Smooth muscle cell (in vitro differentiated cells): ENCODE data around the gene TMEM272. TPM values are rescaled to one million over a fixed set of nuclear protein-coding genes. Genes with fewer than 3 reads are reported as not detected.
"Not testable (repeated sequence)": the region's sequence is repeated elsewhere in the genome, so short reads cannot be mapped to it uniquely, and the experiment has no call there.

ENCODE experiments used
- DNase-seq: peaks from one replicate; lab custom pipeline; 2025; ENCODE audit not compliant: unreplicated experiment; lab: John Stamatoyannopoulos, UW
- H2AFZ ChIP-seq: fragments of 200-600 bp; sonication (generic); 2 replicates; pipeline ENCODE4 v1.6.0; 2016; ENCODE audit warnings: antibody characterized with exemption, low read depth, mild to moderate bottlenecking
- H3F3A ChIP-seq: fragments of 200-600 bp; sonication (generic); 2 replicates; pipeline ENCODE4 v1.6.0; 2017; ENCODE audit warnings: antibody characterized with exemption, low read depth
- H3K27ac ChIP-seq: fragments of 200-600 bp; sonication (generic); 2 replicates; pipeline ENCODE4 v1.5.1; 2016; ENCODE audit warnings: low read depth, mild to moderate bottlenecking
- H3K27me3 ChIP-seq: fragments of 200-600 bp; sonication (generic); 2 replicates; pipeline ENCODE4 v1.6.1; 2016; ENCODE audit warnings: low read depth, mild to moderate bottlenecking
- H3K36me3 ChIP-seq: fragments of 200-600 bp; sonication (generic); 2 replicates; pipeline ENCODE4 v1.5.1; 2016; ENCODE audit warnings: low read depth
- H3K4me1 ChIP-seq: fragments of 200-600 bp; sonication (generic); 2 replicates; pipeline ENCODE4 v1.5.1; 2016; ENCODE audit warnings: low read depth
- H3K4me2 ChIP-seq: fragments of 200-600 bp; sonication (generic); 2 replicates; pipeline ENCODE4 v1.6.0; 2016; ENCODE audit warnings: mild to moderate bottlenecking
- H3K4me3 ChIP-seq: fragments of 200-600 bp; sonication (generic); 2 replicates; pipeline ENCODE4 v1.5.1; 2016; ENCODE audit warnings: mild to moderate bottlenecking
- H3K79me2 ChIP-seq: fragments of 200-600 bp; sonication (generic); 2 replicates; pipeline ENCODE4 v1.6.0; 2016; ENCODE audit warnings: low read depth, mild to moderate bottlenecking
- H3K9ac ChIP-seq: fragments of 200-600 bp; sonication (generic); 2 replicates; pipeline ENCODE4 v1.6.0; 2016; ENCODE audit warnings: low read depth
- H3K9me3 ChIP-seq: fragments of 200-600 bp; sonication (generic); replicated peaks from 2 replicates; pipeline ENCODE4 v1.5.1; 2016; ENCODE audit warnings: low read depth
- H4K20me1 ChIP-seq: fragments of 200-600 bp; sonication (generic); 2 replicates; pipeline ENCODE4 v1.6.0; 2016; ENCODE audit warnings: low read depth
- CTCF ChIP-seq: fragments of 200-600 bp; sonication (generic); IDR thresholded peaks from 2 replicates; pipeline ENCODE4 v1.5.1; 2017; ENCODE audit warnings: borderline replicate concordance, mild to moderate bottlenecking, antibody characterized with exemption; ENCODE audit not compliant: insufficient read depth, poor library complexity, severe bottlenecking
- WGBS: methylation state at CpG from one replicate; pipeline ENCODE4 v1.1.7; 2016; ENCODE audit warnings: low lambda C conversion rate; 5-methylcytosine and 5-hydroxymethylcytosine counted together
- polyA plus RNA-seq: library from polyadenylated mRNA; unstranded; fragments of >200 nt; fragmentation: Nextera tagmentation; extraction: Ambion mirVana; gene quantifications from 2 replicates; pipeline ENCODE4 v1.2.1, GENCODE V29; 2016
- total RNA-seq: library from RNA; depleted of rRNA; stranded (reverse); fragments of >200 nt; gene quantifications from 2 replicates; pipeline ENCODE4 v1.2.3, GENCODE V29; 2014

Gene TMEM272
- total and polyA plus RNA-seq, 2 experiments from 2014 or later, result 0.18 to 0.26 TPM

GRCh38 chr13:51825165-51825592, 19.8 kb downstream of the TMEM272 start:
- H3K27me3 ChIP-seq, result no peaks in the 10 kb centered on the region
- no peak overlapping the region for H3K4me2 ChIP-seq
- no peaks in the 10 kb centered on the region for H4K20me1 ChIP-seq
- DNase-seq, result no peak
- no peaks in the 10 kb centered on the region for H3K79me2 ChIP-seq
- no peak overlapping the region for H2AFZ ChIP-seq
- H3K36me3 ChIP-seq, result no peaks in the 10 kb centered on the region
- WGBS, result 72% methylated on average over 2 of the region's 2 CpGs
- no peak overlapping the region for H3K4me3 ChIP-seq
- no peak overlapping the region for H3K9ac ChIP-seq
- H3K4me1 ChIP-seq, result no peaks in the 10 kb centered on the region
- no peaks in the 10 kb centered on the region for H3F3A ChIP-seq
- no peak for TF ChIP-seq CTCF
- H3K27ac ChIP-seq, result no peak overlapping the region
- H3K9me3 ChIP-seq, result no peaks in the 10 kb centered on the region

GRCh38 chr13:51824712-51825111, 20.3 kb downstream of the TMEM272 start:
- not testable (repeated sequence) for H3K27me3 ChIP-seq, H3K4me1 ChIP-seq, H4K20me1 ChIP-seq, H3F3A ChIP-seq, H3K4me3 ChIP-seq, DNase-seq, H2AFZ ChIP-seq, H3K9ac ChIP-seq, H3K9me3 ChIP-seq, H3K36me3 ChIP-seq, H3K4me2 ChIP-seq, H3K79me2 ChIP-seq, H3K27ac ChIP-seq
- 95% methylated on average over 11 of the region's 11 CpGs for WGBS

DNA sequence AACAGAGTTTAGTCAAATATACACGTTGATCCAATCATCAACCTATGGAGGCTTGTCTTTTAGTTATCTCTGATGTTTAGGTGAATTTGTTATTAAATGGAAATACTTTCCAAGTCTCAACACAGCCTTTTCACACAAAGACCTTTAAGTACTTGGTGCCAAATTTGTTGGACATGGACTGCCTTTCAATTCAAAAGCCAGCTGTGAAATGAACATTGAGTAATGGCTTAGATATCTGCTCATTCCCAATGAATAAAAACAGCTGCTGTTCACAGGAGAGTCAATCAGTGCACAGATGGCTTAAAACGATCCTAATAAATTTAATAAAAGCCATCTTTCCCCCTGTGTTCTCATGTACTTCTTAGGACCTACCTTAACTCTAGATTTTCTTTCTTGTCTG, 21.1 kb downstream of the TMEM272 start:
- no peaks in the 10 kb centered on the region for H3F3A ChIP-seq
- no peaks in the 10 kb centered on the region for H4K20me1 ChIP-seq
- no peak overlapping the region for H3K27ac ChIP-seq
- no peaks in the 10 kb centered on the region for H3K9me3 ChIP-seq
- no peak for TF ChIP-seq CTCF
- H2AFZ ChIP-seq, result no peak overlapping the region
- no peaks in the 10 kb centered on the region for H3K36me3 ChIP-seq
- H3K27me3 ChIP-seq, result no peaks in the 10 kb centered on the region
- no peak for DNase-seq
- no peak overlapping the region for H3K4me2 ChIP-seq
- 86% methylated on average over 2 of the region's 2 CpGs for whole genome bisulfite sequencing
- no peak overlapping the region for H3K4me3 ChIP-seq
- H3K9ac ChIP-seq, result no peak overlapping the region
- no peaks in the 10 kb centered on the region for H3K79me2 ChIP-seq
- H3K4me1 ChIP-seq, result no peaks in the 10 kb centered on the region

DNA sequence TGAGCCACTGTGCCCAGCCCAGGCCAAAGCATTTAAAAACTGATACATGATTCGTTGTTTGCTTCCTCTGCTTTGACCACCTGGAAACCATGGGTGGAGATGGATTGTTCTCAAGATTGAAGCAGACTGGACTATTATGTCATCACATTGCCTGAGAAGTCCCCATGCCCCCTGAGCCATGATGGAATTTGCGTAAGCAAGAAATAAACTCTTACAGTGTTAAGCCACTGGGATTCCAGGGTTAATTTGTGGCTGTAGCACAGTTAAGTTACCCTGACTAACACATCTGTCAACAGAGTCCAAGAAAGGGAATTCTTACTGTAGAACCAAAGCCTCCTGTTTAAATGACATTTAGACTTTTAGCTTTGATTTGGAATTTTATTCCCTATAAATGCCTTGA, 21.6 kb downstream of the TMEM272 start:
- no peaks in the 10 kb centered on the region for H3K27me3 ChIP-seq
- no peak for DNase-seq

More for the DNA sequence above, 21.6 kb downstream of the TMEM272 start:
- no peaks in the 10 kb centered on the region for H3F3A ChIP-seq
- no peaks in the 10 kb centered on the region for H3K79me2 ChIP-seq
- no peak for TF ChIP-seq CTCF
- H3K4me3 ChIP-seq, result no peak overlapping the region
- H3K9ac ChIP-seq, result no peak overlapping the region
- no peak overlapping the region for H3K27ac ChIP-seq
- H4K20me1 ChIP-seq, result no peaks in the 10 kb centered on the region
- H3K9me3 ChIP-seq, result no peaks in the 10 kb centered on the region
- no peaks in the 10 kb centered on the region for H3K4me1 ChIP-seq
- WGBS, result 48% methylated on average over 2 of the region's 2 CpGs
- H3K4me2 ChIP-seq, result no peak overlapping the region
- no peak overlapping the region for H2AFZ ChIP-seq
- H3K36me3 ChIP-seq, result no peaks in the 10 kb centered on the region
